LNCaP clone FGC (cell line): ENCODE data around the gene CASP6.
"Not testable (repeated sequence)": the region's sequence is repeated elsewhere in the genome, so short reads cannot be mapped to it uniquely, and the experiment has no call there.

ENCODE experiments used
- DNase-seq: peaks from one replicate; pipeline ENCODE4 v3.0.0-alpha.2; 2011; ENCODE audit warnings: low read depth
- H3K4me3 ChIP-seq: 2 replicates; pipeline ENCODE4 v1.5.1; 2011; ENCODE audit warnings: mild to moderate bottlenecking, low read depth, low read length, control low read depth
- CTCF ChIP-seq: IDR thresholded peaks from 2 replicates; pipeline ENCODE4 v1.5.1; 2012; ENCODE audit warnings: mild to moderate bottlenecking; ENCODE audit not compliant: control insufficient read depth, insufficient read depth; ENCODE audit errors: extremely low read depth

CASP6 gene

GRCh38 chr4:109683621-109684253, 19.5 kb downstream of the CASP6 start:
- DNase-seq: no peak
- H3K4me3 ChIP-seq: no peak overlapping the region
- TF ChIP-seq CTCF: no peak

GRCh38 chr4:109682875-109683274, 20.4 kb downstream of the CASP6 start:
- H3K4me3 ChIP-seq: no peak overlapping the region
- no peak for DNase-seq
- no peak for TF ChIP-seq CTCF

- not testable (repeated sequence) for DNase-seq, H3K4me3 ChIP-seq
Observed at GRCh38 chr4:109678925-109679324, 24.3 kb downstream of the CASP6 start.

- not testable (repeated sequence) for H3K4me3 ChIP-seq, DNase-seq
Observed at GRCh38 chr4:109678472-109678871, 24.8 kb downstream of the CASP6 start.

- TF ChIP-seq CTCF: no peak
- no peak overlapping the region for H3K4me3 ChIP-seq
- no peak for DNase-seq
Observed at GRCh38 chr4:109676886-109677285, 26.4 kb downstream of the CASP6 start.

- no peak for TF ChIP-seq CTCF
- no peak for DNase-seq
- no peak overlapping the region for H3K4me3 ChIP-seq
Observed at GRCh38 chr4:109675843-109676242, 27.4 kb downstream of the CASP6 start.

GRCh38 chr4:109675181-109675580, 28.1 kb downstream of the CASP6 start:
- no peak for TF ChIP-seq CTCF
- no peak overlapping the region for H3K4me3 ChIP-seq
- DNase-seq: no peak

GRCh38 chr4:109673303-109673702, 29.9 kb downstream of the CASP6 start:
- TF ChIP-seq CTCF: no peak
- H3K4me3 ChIP-seq: no peak overlapping the region
- DNase-seq: peak; percentile 2
